Ectodermal cell (in vitro differentiated cells): Measurements from ENCODE around the gene CDC14B.
"Not testable (repeated sequence)": the region's sequence is repeated elsewhere in the genome, so short reads cannot be mapped to it uniquely, and the experiment has no call there.

Source experiments
- H3K27ac ChIP-seq: 2 replicates; pipeline ENCODE4 v1.7.0; 2013; ENCODE audit warnings: mild to moderate bottlenecking, low read depth, low read length; ENCODE audit not compliant: insufficient read depth, poor library complexity, severe bottlenecking
- H3K27me3 ChIP-seq: 2 replicates; pipeline ENCODE4 v1.7.0; 2013; ENCODE audit warnings: mild to moderate bottlenecking, low read length; ENCODE audit not compliant: insufficient read depth, control insufficient read depth, poor library complexity, severe bottlenecking
- H3K36me3 ChIP-seq: one replicate; pipeline ENCODE4 v1.7.0; 2013; ENCODE audit warnings: low read length; ENCODE audit not compliant: control insufficient read depth, insufficient read depth
- H3K4me1 ChIP-seq: one replicate; pipeline ENCODE4 v1.7.0; 2013; ENCODE audit warnings: low read length; ENCODE audit not compliant: control insufficient read depth, insufficient read depth
- H3K4me3 ChIP-seq: 2 replicates; pipeline ENCODE4 v1.7.0; 2013; ENCODE audit warnings: low read depth, low read length, control low read depth; ENCODE audit not compliant: insufficient read depth
- H3K9me3 ChIP-seq: 2 replicates; pipeline ENCODE4 v1.7.0; 2013; ENCODE audit warnings: mild to moderate bottlenecking, low read length, moderate library complexity; ENCODE audit not compliant: control insufficient read depth
- WGBS, 2 experiments: methylation state at CpG; one replicate each; pipeline ENCODE4 v1.1.7; 2013; ENCODE audit warnings: missing lambda C conversion rate in 2 of 2; 5-methylcytosine and 5-hydroxymethylcytosine counted together

The CDC14B gene

DNA sequence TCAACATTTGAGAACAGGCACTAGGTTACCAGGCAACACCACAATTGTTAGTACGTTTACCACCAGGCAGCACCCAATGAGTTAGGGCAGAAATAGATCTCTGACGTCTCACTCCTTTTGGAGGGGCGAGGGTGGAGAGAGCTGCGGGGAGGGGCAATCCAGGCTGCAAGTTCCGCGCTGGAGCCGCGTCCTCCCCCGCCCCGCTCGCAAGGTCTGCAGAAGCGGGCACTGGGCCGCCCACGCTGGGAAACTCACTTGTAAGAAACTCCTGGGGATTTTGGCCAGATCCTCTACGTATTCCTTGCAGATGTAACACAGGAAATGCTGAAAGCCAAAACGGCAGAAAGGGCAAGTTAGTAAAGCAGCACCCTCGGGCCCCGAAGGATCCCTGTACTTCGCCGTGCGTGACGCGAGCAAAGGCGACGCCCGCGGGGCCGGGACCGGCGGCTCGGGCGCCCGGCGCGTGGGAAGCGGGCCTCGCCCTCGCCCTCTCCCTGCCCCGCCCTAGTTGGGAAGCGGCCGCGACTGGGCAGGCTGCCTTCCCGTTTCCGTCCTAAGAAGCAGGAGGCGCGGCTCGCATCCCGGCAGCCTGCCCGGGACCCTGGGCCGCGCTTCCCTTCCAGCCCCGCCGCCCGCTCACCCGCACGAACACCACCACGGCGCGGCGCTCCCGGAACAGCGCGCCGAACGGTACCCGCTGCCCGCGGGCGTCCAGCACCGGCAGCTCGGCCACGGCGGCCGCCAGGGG, 35.0 kb upstream of the CDC14B start:
- peak overlapping the region; percentile 67 for H3K27ac ChIP-seq
- 1% methylated on average over 74 of the region's 74 CpGs for WGBS, 2 experiments
- no peaks in the 10 kb centered on the region for H3K4me1 ChIP-seq

DNA sequence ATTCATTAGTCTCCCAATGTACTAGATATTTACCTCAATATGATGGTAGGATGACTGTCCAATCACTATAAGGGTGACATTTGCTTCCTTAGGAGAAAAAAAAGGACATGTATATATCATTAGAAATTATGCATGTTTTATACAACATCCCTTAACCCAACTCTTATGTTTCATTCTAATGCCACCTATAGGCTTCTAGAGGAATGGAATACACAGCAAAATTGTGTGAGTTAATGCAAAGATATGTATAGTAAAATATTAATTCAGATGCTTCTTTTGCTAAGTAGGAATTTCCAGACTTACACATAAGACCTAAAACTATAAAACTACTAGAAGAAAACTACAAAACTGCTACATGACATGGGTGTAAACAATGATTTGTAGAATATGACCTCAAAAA, 32.0 kb upstream of the CDC14B start:
- no peaks in the 10 kb centered on the region for H3K9me3 ChIP-seq
- H3K27ac ChIP-seq: no peak overlapping the region
- H3K27me3 ChIP-seq: peaks cover 8% of the 10 kb centered on the region
- no peaks in the 10 kb centered on the region for H3K36me3 ChIP-seq
- H3K4me1 ChIP-seq: no peaks in the 10 kb centered on the region
- no peak overlapping the region for H3K4me3 ChIP-seq

More for the DNA sequence above, 35.0 kb upstream of the CDC14B start:
- Histone ChIP-seq H3K36me3 (no peaks in the 10 kb centered on the region), H3K27me3 (peaks cover 16% of the 10 kb centered on the region), H3K4me3 (peak overlapping the region; percentile 68), H3K9me3 (no peaks in the 10 kb centered on the region)

DNA sequence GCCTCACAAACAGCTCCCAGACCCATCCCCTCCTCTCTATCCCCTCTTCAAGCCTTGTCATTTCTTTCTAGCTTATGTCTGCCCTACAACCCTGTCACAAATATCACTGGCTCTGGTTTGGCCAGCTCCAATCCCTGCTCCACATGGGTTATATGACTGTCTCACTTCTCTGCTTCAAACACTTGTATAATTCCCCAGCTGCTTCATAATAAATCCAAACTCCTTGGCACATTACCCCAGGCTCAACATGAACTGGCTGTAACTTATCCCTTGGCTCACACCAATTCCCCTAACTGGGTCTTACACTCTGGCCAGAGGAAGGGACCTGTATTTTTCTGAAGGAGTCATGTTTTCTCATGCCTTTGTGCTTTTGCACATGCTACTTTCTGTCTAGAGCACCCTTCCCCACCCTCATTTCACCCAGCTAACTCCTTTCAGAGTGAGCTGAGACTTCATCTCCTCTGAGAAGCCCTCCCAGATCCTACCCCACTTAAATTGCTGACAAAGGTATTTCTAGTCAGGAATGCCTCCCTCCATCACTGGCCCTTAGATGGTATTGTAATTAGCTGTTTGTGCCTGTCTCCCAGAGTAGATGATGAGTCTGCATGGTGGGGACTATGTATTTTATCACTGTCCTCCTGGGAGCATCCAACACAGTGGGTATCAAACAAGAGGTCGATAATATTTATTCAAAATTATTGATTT, 30.1 kb upstream of the CDC14B start:
- Histone ChIP-seq H3K9me3 (no peaks in the 10 kb centered on the region), H3K36me3 (no peaks in the 10 kb centered on the region), H3K27me3 (no peaks in the 10 kb centered on the region), H3K27ac (no peak overlapping the region), H3K4me3 (no peak overlapping the region), H3K4me1 (no peaks in the 10 kb centered on the region)
- 60% methylated on average over 1 of the region's 1 CpG; no CpG with 5 or more reads in 1 of the 2 experiments for WGBS, 2 experiments

DNA sequence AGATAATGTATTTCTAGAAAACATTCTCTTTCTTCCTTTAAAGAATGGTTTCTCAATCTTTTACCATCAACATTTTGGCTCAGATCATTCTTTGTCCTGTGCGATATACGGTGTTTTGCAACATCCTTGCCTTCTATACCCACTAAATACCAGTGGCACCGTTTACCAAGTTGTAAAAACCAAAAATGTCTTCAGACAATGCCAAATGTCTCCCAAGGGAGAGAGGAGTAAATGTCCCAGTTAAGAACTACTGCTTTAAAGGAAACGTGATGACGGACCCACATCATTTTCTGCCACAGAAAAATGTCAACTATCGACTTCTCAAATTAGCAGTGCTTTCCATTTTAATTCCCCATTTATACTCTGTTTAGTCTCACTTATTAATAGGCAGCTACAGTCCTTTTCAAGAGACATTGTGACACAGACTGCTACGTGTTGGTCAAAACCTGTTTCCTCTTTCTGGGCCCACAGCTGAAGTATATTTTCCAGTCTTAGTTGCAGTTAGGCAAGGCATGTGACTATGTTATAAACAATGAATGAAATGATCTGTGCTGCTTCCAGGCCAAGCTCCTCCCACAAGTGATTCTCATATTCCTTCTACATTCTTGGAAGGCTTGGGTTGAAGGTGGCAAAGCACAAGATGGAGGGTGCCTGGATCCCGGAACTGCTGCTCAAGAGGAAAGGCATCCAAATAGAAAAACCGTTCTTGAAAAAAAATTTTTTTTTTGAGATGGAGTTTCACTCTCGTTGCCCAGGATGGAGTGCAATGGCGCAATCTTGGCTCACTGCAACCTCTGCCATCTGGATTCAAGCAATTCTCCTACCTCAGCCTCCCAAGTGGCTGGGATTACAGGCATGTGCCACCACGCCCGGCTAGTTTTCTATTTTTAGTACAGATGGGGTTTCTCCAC, 26.7 kb upstream of the CDC14B start:
- H3K27me3 ChIP-seq: no peaks in the 10 kb centered on the region
- H3K36me3 ChIP-seq: no peaks in the 10 kb centered on the region
- H3K9me3 ChIP-seq: no peaks in the 10 kb centered on the region
- no peaks in the 10 kb centered on the region for H3K4me1 ChIP-seq
- WGBS, 2 experiments: 94 to 95% methylated on average over 13 of the region's 13 CpGs
- H3K4me3 ChIP-seq: no peak overlapping the region
- no peak overlapping the region for H3K27ac ChIP-seq

DNA sequence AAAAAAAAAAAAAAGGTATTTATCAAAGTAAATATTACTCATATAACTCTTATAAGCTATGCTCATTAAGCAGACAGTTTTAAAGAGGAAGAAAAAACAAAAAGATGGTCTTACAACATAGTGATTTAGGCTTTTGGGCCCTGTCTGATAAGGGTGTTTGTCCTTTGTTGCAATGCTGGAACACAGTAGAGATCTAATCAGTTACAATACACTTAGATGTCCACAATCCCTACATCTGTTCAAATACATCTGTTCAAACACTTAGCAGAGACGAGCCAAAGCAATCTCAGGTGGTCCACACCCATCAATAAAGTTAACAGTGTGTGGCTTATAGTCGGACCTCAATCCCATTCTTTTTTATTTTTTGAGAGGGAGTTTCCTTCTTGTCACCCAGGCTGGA, 24.5 kb upstream of the CDC14B start:
- WGBS, 2 experiments: 89 to 98% methylated on average over 2 of the region's 2 CpGs
- Histone ChIP-seq H3K27ac (no peak overlapping the region), H3K27me3 (no peaks in the 10 kb centered on the region), H3K9me3 (no peaks in the 10 kb centered on the region), H3K36me3 (no peaks in the 10 kb centered on the region), H3K4me1 (no peaks in the 10 kb centered on the region), H3K4me3 (no peak overlapping the region)

DNA sequence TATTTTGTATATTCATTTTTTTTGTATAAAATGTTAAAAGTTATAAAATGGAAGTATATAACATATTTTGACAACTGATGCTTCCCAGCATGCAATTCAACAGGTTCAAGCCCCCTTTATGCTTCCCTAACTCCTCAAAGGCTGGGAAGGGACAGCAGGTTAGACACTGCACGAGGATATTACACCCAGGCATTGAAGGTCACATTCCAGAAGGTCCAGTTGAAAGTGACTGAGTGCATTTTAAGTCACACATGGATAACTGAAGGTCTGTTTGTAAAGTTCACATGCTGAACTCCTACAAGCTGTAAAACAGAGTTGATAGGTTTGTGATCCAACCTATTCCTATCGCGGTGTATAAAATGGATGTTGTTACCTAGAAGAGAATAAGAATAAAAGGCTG, 21.9 kb upstream of the CDC14B start:
- Histone ChIP-seq H3K9me3 (no peaks in the 10 kb centered on the region), H3K27me3 (no peaks in the 10 kb centered on the region), H3K27ac (no peak overlapping the region), H3K4me1 (no peaks in the 10 kb centered on the region), H3K4me3 (no peak overlapping the region), H3K36me3 (no peaks in the 10 kb centered on the region)
- 92 to 98% methylated on average over 1 to 3 of the region's 3 CpGs for WGBS, 2 experiments

DNA sequence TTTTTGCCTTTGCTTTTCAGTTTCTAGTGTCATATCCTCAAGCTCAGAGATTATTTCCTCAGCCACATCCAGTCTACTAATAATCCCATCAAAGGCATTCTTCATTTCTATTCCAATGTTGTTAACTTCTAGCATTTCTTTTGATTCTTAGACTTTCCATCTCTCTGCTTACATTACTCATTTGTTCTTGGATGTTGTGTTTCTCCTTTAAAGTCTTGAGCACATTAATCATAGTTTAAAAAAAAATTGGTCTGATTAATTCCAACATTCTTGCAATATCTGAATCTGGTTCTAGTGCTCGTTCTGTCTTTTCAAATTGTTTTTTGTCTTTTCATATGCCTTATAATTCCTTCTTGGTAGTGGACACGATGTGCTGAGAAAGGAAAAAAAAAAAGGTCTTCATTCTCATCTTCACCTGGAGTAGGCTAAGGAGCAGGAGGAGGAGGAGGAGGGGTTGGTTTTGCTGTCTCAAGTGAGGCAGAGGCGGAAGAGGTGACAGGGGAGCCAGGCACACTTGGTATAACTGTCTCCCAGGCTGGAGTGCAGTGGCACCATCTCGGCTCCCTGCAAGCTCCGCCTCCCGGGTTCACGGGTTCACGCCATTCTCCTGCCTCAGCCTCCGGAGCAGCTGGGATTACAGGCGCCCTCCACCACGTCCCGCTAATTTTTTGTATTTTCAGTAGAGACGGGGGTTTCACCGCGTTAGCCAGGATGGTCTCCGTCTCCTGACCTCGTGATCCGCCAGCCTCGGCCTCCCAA, 19.1 kb upstream of the CDC14B start:
- no peak overlapping the region for H3K27ac ChIP-seq
- no peaks in the 10 kb centered on the region for H3K36me3 ChIP-seq
- no peak overlapping the region for H3K4me3 ChIP-seq
- H3K27me3 ChIP-seq: no peaks in the 10 kb centered on the region
- no peaks in the 10 kb centered on the region for H3K4me1 ChIP-seq
- 90% methylated on average over 18 to 19 of the region's 19 CpGs for WGBS, 2 experiments
- H3K9me3 ChIP-seq: no peaks in the 10 kb centered on the region

DNA sequence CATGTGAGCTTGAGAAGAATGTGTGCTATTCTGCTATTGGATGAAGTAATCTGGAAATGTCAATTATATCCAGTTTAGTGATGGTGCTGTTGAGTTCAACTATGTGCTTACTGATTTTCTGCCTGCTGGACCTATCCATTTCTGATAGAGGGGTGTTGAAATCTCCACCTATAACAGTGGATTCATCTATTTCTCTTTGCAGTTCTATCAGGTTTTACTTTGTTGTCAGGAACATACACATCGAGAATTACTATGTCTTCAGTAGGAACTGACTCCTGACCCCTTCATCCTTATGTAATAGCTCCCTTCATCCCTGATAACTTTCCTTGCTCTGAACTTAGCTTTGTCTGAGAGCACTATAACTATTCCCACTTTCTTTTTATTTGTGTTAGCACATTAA, 16.7 kb upstream of the CDC14B start:
- Histone ChIP-seq H3K9me3 (no peaks in the 10 kb centered on the region), H3K4me1 (no peaks in the 10 kb centered on the region), H3K4me3 (no peak overlapping the region), H3K36me3 (no peaks in the 10 kb centered on the region), H3K27ac (no peak overlapping the region), H3K27me3 (no peaks in the 10 kb centered on the region)
- 92% methylated on average over 1 of the region's 1 CpG for WGBS, 2 experiments

DNA sequence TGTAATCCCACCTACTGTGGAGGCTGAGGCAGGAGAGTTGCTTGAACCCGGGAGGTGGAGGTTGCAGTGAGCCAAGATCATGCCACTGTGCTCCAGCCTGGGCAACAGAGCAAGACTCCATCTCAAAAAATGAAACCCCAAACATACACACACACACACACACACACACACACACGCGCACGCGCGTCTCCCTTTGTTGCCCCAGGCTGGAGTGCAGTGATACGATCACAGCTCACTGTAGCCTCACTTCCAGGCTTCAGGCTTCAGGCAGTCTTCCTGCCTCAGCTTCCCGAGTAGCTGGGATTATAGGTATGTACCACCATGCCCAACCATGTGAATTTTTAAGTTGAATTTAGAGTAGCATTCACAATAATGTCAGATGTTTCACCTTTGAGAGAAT, 13.9 kb upstream of the CDC14B start:
- H3K4me3 ChIP-seq, H3K36me3 ChIP-seq, H3K27ac ChIP-seq, H3K4me1 ChIP-seq, H3K9me3 ChIP-seq, H3K27me3 ChIP-seq: not testable (repeated sequence)
- WGBS, 2 experiments: 92 to 93% methylated on average over 8 of the region's 8 CpGs
